Panc1 (cell line): ENCODE measurements around the gene URAD. TPM values are rescaled to one million over a fixed set of nuclear protein-coding genes. Genes with fewer than 3 reads are reported as not detected.

ENCODE experiments used
- ATAC-seq: fragments of 200-7000 bp; cut with Tn5 transposase; 2 replicates; pipeline ENCODE4 v1.9.1; 2020; ENCODE audit warnings: mild to moderate bottlenecking, moderate library complexity
- BruUV-seq: library from RNA; stranded (reverse); fragments of 400-500 nt; replicated peaks from 2 replicates; lab custom pipeline; 2021; lab: Mats Ljungman, UMichigan
- CTCF ChIA-PET: fragments of 300-600 bp; sonication (Branson Sonifier 250); formaldehyde crosslinking; loops from one replicate; lab custom pipeline; 2022; ENCODE audit warnings: antibody characterized with exemption; lab: Charles Lee
- POLR2A ChIA-PET: fragments of 300-600 bp; sonication (Branson Sonifier 250); formaldehyde crosslinking; loops from one replicate; lab custom pipeline; 2022; ENCODE audit warnings: antibody characterized with exemption; lab: Charles Lee
- DNase-seq: peaks from one replicate; pipeline ENCODE4 v3.0.0-alpha.2; 2010; ENCODE audit warnings: low read depth, low spot score
- H3K27ac ChIP-seq: 2 replicates; pipeline ENCODE4 v1.5.1; 2011; ENCODE audit warnings: mild to moderate bottlenecking, low read length, inconsistent platforms
- H3K27me3 ChIP-seq: fragments of 200-500 bp; sonication (Bioruptor generic); 2 replicates; pipeline ENCODE4 v1.6.0; 2014; ENCODE audit warnings: low read length, inconsistent platforms; ENCODE audit not compliant: control insufficient read depth, insufficient read depth
- H3K36me3 ChIP-seq: fragments of 200-500 bp; sonication (Bioruptor generic); 2 replicates; pipeline ENCODE4 v1.5.1; 2014; ENCODE audit warnings: inconsistent platforms, mild to moderate bottlenecking, low read length, moderate library complexity; ENCODE audit not compliant: control insufficient read depth, insufficient read depth
- H3K4me1 ChIP-seq: 2 replicates; pipeline ENCODE4 v1.5.1; 2011; ENCODE audit warnings: inconsistent platforms, mild to moderate bottlenecking, low read length, moderate library complexity; ENCODE audit not compliant: control insufficient read depth, insufficient read depth
- H3K4me3 ChIP-seq, 2 experiments: 2 replicates each; pipeline ENCODE4 v1.5.1; 2011 to 2012; ENCODE audit warnings: low read depth in 2 of 2, low read length in 2 of 2, mild to moderate bottlenecking in 2 of 2, inconsistent platforms in 1 of 2, moderate library complexity in 1 of 2
- H3K9me3 ChIP-seq: fragments of 200-500 bp; sonication (Bioruptor generic); 2 replicates; pipeline ENCODE4 v1.5.1; 2014; ENCODE audit warnings: low read depth, mild to moderate bottlenecking, inconsistent platforms, low read length, moderate library complexity; ENCODE audit not compliant: control insufficient read depth, insufficient read depth
- POLR2AphosphoS5 ChIP-seq: IDR thresholded peaks from 2 replicates; pipeline ENCODE4 v1.6.1; 2012; ENCODE audit warnings: mild to moderate bottlenecking, low read depth, low read length, moderate library complexity
- SIN3A ChIP-seq: IDR thresholded peaks from 2 replicates; pipeline ENCODE4 v1.6.1; 2012; ENCODE audit warnings: low read depth, mild to moderate bottlenecking, low read length, moderate library complexity, borderline replicate concordance; ENCODE audit not compliant: insufficient read depth
- TCF7L2 ChIP-seq: IDR thresholded peaks from 2 replicates; pipeline ENCODE4 v1.6.1; 2011; ENCODE audit warnings: mild to moderate bottlenecking, low read depth, low read length, inconsistent platforms
- in situ Hi-C: cut with HindIII; loops from 2 replicates; pipeline ENCODE4 v1.10.0; 2016; ENCODE audit warnings: low sequenced_read_pairs, low pct_unique_long_range_greater_than_20kb
- intact Hi-C: fragments of 100-400 bp; cut with micrococcal nuclease; formaldehyde crosslinking; loops from one replicate; pipeline ENCODE4 v1.10.0; 2022; ENCODE audit not compliant: unreplicated experiment
- total RNA-seq: library from RNA; stranded (reverse); gene quantifications from one replicate; pipeline ENCODE4 v1.2.1, GENCODE V29; 2021; ENCODE audit not compliant: unreplicated experiment
- TF ChIP-seq, protein P1 (sequence below), 2 experiments: IDR thresholded peaks; 2 replicates each; pipeline ENCODE4 v1.6.1; 2011 to 2012; ENCODE audit warnings: low read depth in 2 of 2, control low read depth in 1 of 2, low read length in 1 of 2, mild to moderate bottlenecking in 1 of 2, moderate library complexity in 1 of 2; ENCODE audit not compliant: insufficient read depth in 1 of 2
- TF ChIP-seq, protein P2 (sequence below): fragments of 450-650 bp; IDR thresholded peaks from 2 replicates; pipeline ENCODE4 v1.5.1; 2017; ENCODE audit warnings: mild to moderate bottlenecking

Gene URAD
- total RNA-seq, 1 experiment from 2014 or later = not detected

- Histone ChIP-seq H3K36me3 (no peaks in the 10 kb centered on the region), H3K4me1 (no peaks in the 10 kb centered on the region), H3K4me3 (no peak overlapping the region), H3K27ac (no peak overlapping the region), H3K9me3 (no peaks in the 10 kb centered on the region), H3K27me3 (no peaks in the 10 kb centered on the region)
- ChIA-PET CTCF (no interaction called here), POLR2A (no interaction called here)
- ATAC-seq = no peak
- in situ Hi-C loops (no loop called here), intact Hi-C loops (loop anchor here (10.0 kb wide), 3 partner anchors 145 to 615 kb away; no protein-coding TSS in a partner anchor)
- BruUV-seq = no TSS peak
- DNase-seq = no peak
- TF ChIP-seq, protein P1, sequence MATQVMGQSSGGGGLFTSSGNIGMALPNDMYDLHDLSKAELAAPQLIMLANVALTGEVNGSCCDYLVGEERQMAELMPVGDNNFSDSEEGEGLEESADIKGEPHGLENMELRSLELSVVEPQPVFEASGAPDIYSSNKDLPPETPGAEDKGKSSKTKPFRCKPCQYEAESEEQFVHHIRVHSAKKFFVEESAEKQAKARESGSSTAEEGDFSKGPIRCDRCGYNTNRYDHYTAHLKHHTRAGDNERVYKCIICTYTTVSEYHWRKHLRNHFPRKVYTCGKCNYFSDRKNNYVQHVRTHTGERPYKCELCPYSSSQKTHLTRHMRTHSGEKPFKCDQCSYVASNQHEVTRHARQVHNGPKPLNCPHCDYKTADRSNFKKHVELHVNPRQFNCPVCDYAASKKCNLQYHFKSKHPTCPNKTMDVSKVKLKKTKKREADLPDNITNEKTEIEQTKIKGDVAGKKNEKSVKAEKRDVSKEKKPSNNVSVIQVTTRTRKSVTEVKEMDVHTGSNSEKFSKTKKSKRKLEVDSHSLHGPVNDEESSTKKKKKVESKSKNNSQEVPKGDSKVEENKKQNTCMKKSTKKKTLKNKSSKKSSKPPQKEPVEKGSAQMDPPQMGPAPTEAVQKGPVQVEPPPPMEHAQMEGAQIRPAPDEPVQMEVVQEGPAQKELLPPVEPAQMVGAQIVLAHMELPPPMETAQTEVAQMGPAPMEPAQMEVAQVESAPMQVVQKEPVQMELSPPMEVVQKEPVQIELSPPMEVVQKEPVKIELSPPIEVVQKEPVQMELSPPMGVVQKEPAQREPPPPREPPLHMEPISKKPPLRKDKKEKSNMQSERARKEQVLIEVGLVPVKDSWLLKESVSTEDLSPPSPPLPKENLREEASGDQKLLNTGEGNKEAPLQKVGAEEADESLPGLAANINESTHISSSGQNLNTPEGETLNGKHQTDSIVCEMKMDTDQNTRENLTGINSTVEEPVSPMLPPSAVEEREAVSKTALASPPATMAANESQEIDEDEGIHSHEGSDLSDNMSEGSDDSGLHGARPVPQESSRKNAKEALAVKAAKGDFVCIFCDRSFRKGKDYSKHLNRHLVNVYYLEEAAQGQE (IDR thresholded peaks at IDR 0.05; ENCODE audit: insufficient read depth in 1 of 2, low read depth in 2 of 2, low read length in 1 of 2) = no peak
- TF ChIP-seq, protein P2, sequence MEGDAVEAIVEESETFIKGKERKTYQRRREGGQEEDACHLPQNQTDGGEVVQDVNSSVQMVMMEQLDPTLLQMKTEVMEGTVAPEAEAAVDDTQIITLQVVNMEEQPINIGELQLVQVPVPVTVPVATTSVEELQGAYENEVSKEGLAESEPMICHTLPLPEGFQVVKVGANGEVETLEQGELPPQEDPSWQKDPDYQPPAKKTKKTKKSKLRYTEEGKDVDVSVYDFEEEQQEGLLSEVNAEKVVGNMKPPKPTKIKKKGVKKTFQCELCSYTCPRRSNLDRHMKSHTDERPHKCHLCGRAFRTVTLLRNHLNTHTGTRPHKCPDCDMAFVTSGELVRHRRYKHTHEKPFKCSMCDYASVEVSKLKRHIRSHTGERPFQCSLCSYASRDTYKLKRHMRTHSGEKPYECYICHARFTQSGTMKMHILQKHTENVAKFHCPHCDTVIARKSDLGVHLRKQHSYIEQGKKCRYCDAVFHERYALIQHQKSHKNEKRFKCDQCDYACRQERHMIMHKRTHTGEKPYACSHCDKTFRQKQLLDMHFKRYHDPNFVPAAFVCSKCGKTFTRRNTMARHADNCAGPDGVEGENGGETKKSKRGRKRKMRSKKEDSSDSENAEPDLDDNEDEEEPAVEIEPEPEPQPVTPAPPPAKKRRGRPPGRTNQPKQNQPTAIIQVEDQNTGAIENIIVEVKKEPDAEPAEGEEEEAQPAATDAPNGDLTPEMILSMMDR = no peak
- no peak for TF ChIP-seq SIN3A
- TF ChIP-seq POLR2AphosphoS5 = no peak
Measured at GRCh38 chr13:27979765-27980279, 8.7 kb downstream of the URAD start.

GRCh38 chr13:27979001-27979643 is 9.4 kb downstream of the URAD start:
- CTCF ChIA-PET = no interaction called here
- Histone ChIP-seq H3K27me3 (no peaks in the 10 kb centered on the region), H3K4me3 (no peak overlapping the region), H3K36me3 (no peaks in the 10 kb centered on the region), H3K27ac (no peak overlapping the region), H3K9me3 (no peaks in the 10 kb centered on the region), H3K4me1 (no peaks in the 10 kb centered on the region)
- no TSS peak for BruUV-seq
- ATAC-seq (no peak), DNase-seq (no peak)
- in situ Hi-C loops = no loop called here
- intact Hi-C loops = no loop called here
- TF ChIP-seq, protein P2 = no peak
- TF ChIP-seq, protein P1 (IDR thresholded peaks at IDR 0.05; ENCODE audit: insufficient read depth in 1 of 2, low read depth in 2 of 2, low read length in 1 of 2) = no peak
- TF ChIP-seq TCF7L2 (no peak), POLR2AphosphoS5 (no peak), SIN3A (no peak)
- POLR2A ChIA-PET = no interaction called here
